SK-N-SH treated with all-trans-retinoic acid at 6 μM for 48 hours (cell line): Measurements from ENCODE around the gene CACHD1.

Source experiments
- ARNTL ChIP-seq: fragments of 450-650 bp; formaldehyde crosslinking; IDR thresholded peaks from 2 replicates; pipeline ENCODE4 v1.5.0; 2020; ENCODE audit warnings: low read depth, mild to moderate bottlenecking, moderate library complexity, borderline replicate concordance
- BACH2 ChIP-seq: fragments of 250-450 bp; sonication (Bioruptor Pico); IDR thresholded peaks from 2 replicates; pipeline ENCODE4 v1.9.0; 2021; ENCODE audit warnings: mild to moderate bottlenecking, borderline replicate concordance
- CREB5 ChIP-seq: fragments of 250-450 bp; sonication (Bioruptor Pico); IDR thresholded peaks from 2 replicates; pipeline ENCODE4 v1.5.1; 2020; ENCODE audit warnings: low read depth, mild to moderate bottlenecking, moderate library complexity
- CSRNP3 ChIP-seq: fragments of 250-450 bp; sonication (Bioruptor Pico); IDR thresholded peaks from 2 replicates; pipeline ENCODE4 v1.5.1; 2021; ENCODE audit warnings: mild to moderate bottlenecking, moderate library complexity
- ESRRG ChIP-seq: fragments of 250-450 bp; sonication (Bioruptor Pico); IDR thresholded peaks from 2 replicates; pipeline ENCODE4 v1.6.1; 2021; ENCODE audit warnings: mild to moderate bottlenecking
- GLIS3 ChIP-seq: fragments of 250-450 bp; sonication (Bioruptor Pico); IDR thresholded peaks from 2 replicates; pipeline ENCODE4 v1.5.0; 2020; ENCODE audit warnings: mild to moderate bottlenecking, moderate library complexity
- PATZ1 ChIP-seq: fragments of 250-450 bp; sonication (Bioruptor Pico); IDR thresholded peaks from 2 replicates; pipeline ENCODE4 v1.8.0; 2020; ENCODE audit warnings: mild to moderate bottlenecking, moderate library complexity, borderline replicate concordance
- SNAI2 ChIP-seq: fragments of 250-450 bp; sonication (Bioruptor Pico); IDR thresholded peaks from 2 replicates; pipeline ENCODE4 v1.5.0; 2020; ENCODE audit warnings: mild to moderate bottlenecking, moderate library complexity
- TCF4 ChIP-seq: fragments of 250-450 bp; sonication (Bioruptor Pico); IDR thresholded peaks from 2 replicates; pipeline ENCODE4 v1.8.0; 2021; ENCODE audit warnings: mild to moderate bottlenecking, moderate library complexity, borderline replicate concordance
- TSHZ2 ChIP-seq: fragments of 250-450 bp; sonication (Bioruptor Pico); IDR thresholded peaks from 2 replicates; pipeline ENCODE4 v1.5.0; 2020; ENCODE audit warnings: mild to moderate bottlenecking, moderate library complexity
- ZNF70 ChIP-seq: fragments of 450-650 bp; formaldehyde crosslinking; IDR thresholded peaks from 2 replicates; pipeline ENCODE4 v1.5.0; 2020; ENCODE audit warnings: mild to moderate bottlenecking, moderate library complexity

- TF ChIP-seq BACH2 (CRISPR knock-in tag): no peak
- TF ChIP-seq ARNTL (CRISPR knock-in tag): no peak
- no peak for TF ChIP-seq GLIS3
- no peak for TF ChIP-seq TCF4 (CRISPR knock-in tag)
- TF ChIP-seq PATZ1 (CRISPR knock-in tag): no peak
- no peak for TF ChIP-seq TSHZ2 (CRISPR knock-in tag)
- no peak for TF ChIP-seq CREB5 (CRISPR knock-in tag)
- TF ChIP-seq CSRNP3: no peak
- TF ChIP-seq ESRRG: no peak
- TF ChIP-seq SNAI2 (CRISPR knock-in tag): no peak
- no peak for TF ChIP-seq ZNF70
These were observed 12.8 kb downstream of the CACHD1 start for GRCh38 chr1:64482720-64483119.
